Sigmoid colon (tissue), 4 donors: Measurements from ENCODE around the gene PPP1R15B.

Experiments
- POLR2A ChIP-seq, 2 donors: fragments of 450-650 bp; IDR thresholded peaks; one replicate each; pipeline ENCODE4 v1.6.1; 2016; ENCODE audit warnings: antibody characterized with exemption in 2 of 2, mild to moderate bottlenecking in 2 of 2, moderate library complexity in 2 of 2
- POLR2AphosphoS5 ChIP-seq, 4 donors: sonication (generic); formaldehyde crosslinking; IDR thresholded peaks; one replicate each; pipeline ENCODE4 v1.6.1; 2017; ENCODE audit warnings: antibody characterized with exemption in 4 of 4

DNA sequence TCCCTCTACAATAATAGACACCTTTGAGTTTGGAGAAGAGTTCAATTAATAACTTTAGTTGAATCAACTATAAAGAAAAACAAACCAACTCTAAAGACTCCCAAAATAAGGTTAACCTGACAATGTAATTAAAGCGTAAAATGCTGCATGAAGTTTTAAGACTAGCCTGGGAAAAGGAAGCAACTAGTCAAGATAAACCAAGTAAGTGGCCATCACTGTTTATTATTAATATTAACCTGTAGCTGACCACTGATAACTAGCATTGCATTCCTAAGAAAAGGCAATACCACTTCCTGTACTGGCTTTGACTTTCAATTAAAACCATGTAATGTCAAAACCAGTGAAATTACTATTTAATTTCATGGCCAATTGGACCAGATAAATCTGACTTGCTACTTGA, 3.0 kb downstream of the PPP1R15B start:
- TF ChIP-seq POLR2A (IDR thresholded peaks at IDR 0.05), result no peak
- no peak for TF ChIP-seq POLR2AphosphoS5 (IDR thresholded peaks at IDR 0.05)
